HG03060 (cell line): ENCODE results near the gene CORIN.

Experiments
- ATAC-seq: cut with Tn5 transposase; IDR thresholded peaks from one replicate; pipeline ENCODE4 v1.9.1; 2021; ENCODE audit warnings: low read depth, moderate number of reproducible peaks; ENCODE audit not compliant: unreplicated experiment

The CORIN gene

GRCh38 chr4:47837094-47837907, 566 bp downstream of the CORIN start:
- ATAC-seq = no peak

DNA sequence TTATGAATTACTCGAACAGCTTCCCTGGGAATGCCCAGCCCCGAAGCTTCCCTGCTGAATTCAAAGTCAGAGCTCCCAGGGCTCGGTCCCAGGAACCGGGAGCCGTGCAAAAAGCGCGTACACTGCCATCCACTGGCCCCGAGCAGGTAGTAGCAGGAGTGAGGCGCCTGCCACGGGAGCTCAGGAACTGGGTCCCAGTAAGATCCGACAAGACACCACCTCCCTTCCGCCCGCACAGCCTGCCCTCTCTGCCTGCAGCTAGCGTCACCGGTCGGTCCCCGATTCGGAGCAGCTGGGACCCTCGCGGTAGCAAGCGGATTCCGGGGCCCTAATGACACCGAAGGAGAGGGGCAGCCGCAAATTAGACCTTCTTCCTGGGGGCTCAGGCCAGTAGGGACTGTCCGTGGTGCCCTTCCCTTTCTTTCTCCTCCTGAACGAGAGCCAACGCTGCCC, 1.2 kb downstream of the CORIN start:
- peak; percentile 50 for ATAC-seq

DNA sequence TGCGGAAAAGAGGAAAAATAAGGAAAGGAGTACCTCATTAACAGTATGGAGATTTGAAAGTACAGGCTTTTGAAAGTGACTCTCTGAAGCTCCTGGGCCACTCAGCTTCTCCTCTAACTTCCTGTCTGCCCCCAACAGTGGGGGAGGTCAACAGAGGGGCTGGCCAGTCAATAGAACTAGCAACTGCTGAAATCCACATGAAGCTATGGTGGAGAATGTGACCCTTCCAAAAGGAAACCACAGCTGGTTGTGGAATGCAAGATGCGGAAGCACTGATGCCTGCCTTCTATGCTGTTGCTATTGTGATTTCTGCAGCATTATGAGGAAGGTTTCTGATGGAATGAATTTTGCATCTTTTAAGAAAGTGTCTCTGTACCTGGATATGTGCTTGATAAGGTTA, 2.4 kb downstream of the CORIN start:
- ATAC-seq = no peak

DNA sequence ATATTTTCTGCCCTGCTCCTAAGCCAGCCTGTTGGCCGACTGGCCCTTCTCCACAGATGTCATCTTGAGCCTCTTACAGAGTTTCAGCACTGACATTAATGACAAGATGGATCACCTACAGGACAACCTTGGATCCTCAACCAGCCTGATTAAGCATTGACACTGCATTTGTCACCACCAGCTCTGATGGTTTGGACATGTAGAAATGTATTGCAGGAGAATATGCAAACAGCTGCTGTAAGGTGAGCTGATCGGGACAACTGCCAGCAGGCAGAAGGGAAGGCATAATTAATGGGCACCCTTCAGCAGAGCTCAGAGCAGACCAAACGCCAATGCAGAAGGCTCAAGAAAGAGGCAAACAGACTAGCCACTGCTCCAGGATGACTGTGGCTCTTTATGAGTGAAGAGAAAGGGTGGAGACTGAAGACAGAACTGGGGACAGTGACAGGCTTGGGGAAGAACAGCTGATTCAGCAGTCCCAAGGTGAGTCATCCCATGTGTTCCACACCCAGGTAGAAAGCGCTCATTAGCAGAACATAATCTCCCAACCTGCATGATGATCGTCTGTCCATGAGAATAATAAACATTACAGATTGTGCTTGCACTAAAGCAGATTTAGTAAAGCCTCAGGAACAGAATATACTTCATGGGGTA, 6.7 kb downstream of the CORIN start:
- no peak for ATAC-seq

- ATAC-seq = no peak
Measured at GRCh38 chr4:47830265-47831025, 7.4 kb downstream of the CORIN start.

GRCh38 chr4:47829438-47829837, 8.4 kb downstream of the CORIN start:
- ATAC-seq = no peak

DNA sequence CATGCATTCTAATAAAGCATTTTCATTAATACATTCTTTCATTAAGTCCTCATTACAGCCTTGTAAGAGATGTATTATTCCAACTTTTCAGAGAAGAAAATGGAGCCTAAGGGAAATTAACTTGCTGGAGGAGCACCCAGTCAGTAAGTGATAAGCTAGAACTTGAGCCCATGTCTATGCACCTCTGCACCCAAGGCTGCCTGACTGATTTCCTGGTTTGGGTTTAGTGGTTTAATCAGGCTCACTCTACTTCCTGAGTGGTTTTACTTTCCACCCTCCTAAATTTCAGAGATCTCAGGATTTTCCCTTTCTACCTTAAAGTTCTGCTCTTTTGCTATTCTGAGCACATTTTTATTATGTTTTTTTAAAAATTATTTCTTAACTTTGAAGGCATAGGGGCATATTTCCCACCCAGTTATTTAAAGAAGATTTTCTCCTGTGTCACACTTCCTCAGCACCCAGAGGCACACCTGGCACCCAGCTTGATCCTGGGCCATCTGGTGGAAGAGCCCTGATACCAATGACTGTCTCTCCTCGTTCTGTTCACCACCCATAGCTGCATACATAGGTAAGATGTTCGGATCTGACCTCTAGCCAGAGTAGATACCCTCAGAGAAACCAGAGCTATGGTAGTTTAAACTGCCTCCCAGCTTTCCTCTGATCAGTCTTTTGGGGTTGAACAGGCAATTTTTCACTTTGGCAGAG, 10.4 kb downstream of the CORIN start:
- ATAC-seq = no peak

DNA sequence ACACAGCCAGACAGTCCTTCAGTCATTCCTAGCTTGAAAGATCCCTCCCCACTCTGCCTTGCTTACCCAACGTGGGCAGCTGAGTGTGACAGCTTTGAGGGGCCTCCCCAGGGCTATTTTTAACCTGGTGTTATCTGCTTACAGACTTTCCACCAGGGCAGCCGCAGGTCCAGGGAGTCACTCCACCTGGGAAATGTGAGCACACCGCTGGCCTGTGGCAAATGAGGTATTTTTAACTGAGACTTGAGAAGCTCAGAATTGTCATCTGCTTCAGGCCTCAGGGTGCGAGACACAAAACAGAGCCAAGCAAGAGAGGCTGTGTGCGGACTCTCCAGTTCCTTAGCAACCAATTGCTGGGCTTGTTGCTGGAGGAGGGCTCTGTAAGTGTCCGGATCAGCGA, 13.0 kb downstream of the CORIN start:
- ATAC-seq = no peak

DNA sequence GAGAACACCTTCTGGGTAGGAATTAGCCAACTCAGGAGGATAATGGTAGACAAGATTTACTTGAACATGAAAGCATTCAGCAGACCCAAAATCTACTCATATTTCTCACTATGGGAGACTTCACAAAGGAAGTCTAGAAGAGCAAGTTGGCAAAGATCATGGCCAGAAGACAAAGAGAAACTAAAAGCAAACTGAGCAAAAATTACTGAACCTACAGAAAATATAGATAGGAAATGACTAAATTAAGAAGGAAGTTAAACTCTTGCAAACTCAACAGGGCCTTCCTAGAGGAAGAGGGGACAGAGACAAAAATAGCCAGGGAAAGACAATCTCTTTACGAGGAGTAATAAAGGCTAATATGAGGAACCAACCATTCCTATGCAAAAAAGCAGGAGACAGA, 18.7 kb downstream of the CORIN start:
- ATAC-seq = no peak

GRCh38 chr4:47817275-47817674, 20.6 kb downstream of the CORIN start:
- ATAC-seq = no peak

DNA sequence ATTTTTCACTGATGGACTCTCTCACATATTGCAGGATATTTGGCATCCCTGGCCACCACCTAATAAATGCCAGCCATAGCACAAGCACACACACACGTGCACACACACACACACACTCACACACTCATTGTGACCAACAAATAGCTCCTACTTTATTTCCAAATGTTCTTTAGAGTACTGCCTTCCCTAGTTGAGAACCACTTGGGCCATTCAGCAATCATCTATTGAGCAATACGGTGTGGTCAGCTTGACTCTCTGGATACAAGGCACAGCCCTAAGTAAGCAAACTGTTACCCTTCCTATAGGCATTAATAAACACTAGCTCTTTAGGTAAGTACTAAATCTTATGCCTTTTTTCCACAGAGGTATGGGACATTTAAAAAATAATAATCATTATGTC, 21.1 kb downstream of the CORIN start:
- ATAC-seq = no peak

GRCh38 chr4:47814618-47815295, 23.1 kb downstream of the CORIN start:
- no peak for ATAC-seq

DNA sequence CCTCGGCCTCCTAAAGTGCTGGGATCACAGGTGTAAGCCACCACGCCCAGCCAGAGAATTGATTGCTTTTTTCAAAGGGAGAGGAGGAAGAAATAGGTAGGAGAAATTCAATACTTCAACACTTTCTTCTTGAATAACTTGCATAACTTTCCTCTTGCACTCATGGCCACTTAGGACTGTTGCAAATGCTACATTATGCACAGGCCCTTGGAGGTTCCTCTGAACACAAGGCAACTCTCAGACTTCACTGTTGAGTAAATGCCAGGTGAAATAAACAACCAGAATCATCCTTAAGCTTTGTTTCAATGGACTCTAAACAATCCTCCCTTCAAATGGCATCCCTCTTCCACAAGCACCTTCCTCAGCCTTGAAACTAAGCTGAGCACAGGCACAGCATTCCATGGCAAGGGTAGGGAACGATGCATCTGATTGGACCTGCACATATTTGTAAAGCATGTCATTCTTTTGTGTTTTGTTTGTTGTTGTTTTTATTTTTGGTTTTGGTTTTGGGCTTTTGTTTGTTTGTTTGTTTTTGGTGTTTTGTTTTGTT, 28.1 kb downstream of the CORIN start:
- ATAC-seq = no peak

GRCh38 chr4:47804598-47804997, 33.3 kb downstream of the CORIN start:
- ATAC-seq = no peak

DNA sequence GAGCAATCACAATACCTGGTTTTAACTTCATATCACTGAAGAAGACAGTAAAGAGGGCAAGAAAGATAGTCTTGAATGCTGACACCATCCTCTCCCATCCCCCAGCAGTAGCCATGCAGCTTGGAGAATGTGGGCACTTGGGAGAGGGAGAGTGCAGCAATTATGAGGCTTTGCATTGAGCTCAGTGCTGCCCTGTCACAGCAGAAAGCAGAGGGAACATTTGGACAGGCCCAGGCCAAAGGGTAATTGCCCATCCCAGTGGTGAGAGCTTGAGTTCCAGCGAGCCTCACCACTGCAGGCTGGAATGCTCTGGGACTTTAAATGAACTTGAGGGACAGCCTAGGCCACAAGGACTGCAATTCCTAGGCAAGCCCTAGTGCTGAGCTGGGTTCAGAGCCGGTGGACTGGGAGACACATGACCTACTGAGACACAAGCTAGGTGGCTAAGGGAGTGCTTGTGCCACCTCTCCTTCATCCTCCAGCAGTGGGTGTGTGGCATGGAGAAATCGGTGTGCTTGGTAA, 36.3 kb downstream of the CORIN start:
- no peak for ATAC-seq

GRCh38 chr4:47798165-47798564, 39.7 kb downstream of the CORIN start:
- no peak for ATAC-seq

DNA sequence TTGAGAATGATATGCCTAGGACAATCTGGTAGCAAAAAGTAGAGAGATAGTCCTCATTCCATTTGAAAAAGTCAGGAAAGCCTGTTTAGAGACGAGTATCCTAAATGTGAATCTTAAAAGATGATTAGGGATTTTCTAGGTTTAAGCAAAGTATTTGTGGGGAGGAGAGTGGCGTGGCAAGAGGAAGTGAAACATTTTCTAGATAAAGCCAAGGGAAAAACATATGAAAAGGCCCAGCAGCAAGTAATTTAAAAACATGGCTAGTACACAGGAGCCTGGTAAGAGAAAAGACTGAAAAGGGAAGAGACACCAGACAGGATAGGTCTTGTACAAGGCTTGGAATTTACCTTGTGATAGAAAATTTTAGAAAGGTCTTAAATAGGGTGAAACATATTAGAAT, 45.9 kb downstream of the CORIN start:
- ATAC-seq = no peak

DNA sequence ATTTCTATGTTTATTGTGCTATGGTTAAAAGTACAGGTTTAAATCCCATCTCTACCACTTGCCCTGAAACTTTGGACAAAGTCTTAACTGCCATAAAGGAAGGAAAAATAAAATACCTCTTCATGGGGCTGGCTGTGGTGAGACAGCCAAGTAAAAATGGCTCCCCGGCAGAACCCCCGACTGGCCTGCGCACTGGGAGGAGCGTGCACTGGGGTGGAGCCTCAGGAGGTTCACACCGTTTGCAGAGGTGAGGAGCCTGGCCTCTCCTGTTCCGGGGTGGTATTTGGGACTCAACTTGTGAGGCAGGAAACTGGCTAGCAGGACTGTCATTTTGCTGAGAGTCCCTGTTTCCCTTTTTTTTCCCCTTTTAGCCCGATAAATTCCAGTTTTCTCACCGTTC, 47.8 kb downstream of the CORIN start:
- no peak for ATAC-seq

DNA sequence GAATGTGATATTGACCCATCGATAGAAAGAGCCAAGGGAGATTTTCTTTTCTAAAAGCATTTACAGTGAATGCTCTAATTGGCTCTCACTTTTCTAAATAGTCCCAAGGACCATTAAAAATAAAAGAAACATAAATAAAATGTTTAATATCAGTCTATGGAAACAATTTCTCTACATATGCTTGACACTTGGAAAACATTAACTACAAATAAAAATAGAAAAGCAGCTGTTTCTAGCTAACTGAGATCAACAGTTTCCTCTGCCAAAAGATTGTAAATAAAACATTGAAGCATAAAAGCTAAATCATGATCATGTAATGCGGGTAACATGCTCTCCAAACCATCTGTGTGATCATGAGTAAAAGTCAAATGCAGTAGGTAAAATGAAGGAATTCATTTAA, 49.7 kb downstream of the CORIN start:
- ATAC-seq = no peak

GRCh38 chr4:47786958-47787370, 50.9 kb downstream of the CORIN start:
- ATAC-seq = peak; percentile 45
